ENCODE results near the gene BAHD1. TPM values are rescaled to one million over a fixed set of nuclear protein-coding genes. Genes with fewer than 3 reads are reported as not detected.

BAHD1 gene
- total RNA-seq, 4 donors from 2014 or later: 12.8 to 18.5 (median 16.2) TPM

DNA sequence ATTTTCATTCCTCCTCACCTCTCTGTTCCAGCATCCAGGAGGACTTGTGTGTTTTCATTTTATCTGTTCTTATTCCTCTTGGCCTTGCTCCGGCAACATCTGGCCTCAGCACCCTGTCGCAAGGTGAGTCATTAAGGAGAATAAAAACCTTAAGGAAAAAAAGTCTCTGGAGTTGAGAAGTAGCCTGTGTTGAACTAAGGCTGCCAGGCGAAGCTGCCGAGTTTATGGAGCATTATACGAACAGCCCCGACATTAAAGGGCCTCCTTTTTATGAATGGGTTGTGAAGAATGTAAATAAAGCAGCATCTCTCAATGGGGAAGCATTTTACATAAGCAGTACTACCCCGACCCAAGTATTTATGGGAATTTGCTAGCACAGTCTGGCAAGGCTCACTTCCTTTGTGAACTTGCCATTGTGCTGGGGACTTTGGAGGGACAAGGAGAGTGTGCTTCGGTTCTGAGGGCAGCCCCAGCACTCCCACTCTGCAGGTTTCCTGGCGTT is 4.7 kb downstream of the BAHD1 start:
- intact Hi-C loops (cut with DNase I; ENCODE audit: low total_unique reads): no loop called here
- 58 to 63% methylated on average over 9 of the region's 9 CpGs for WGBS, 2 donors
- no peak for TF ChIP-seq POLR2A (IDR thresholded peaks at IDR 0.05)
- TF ChIP-seq, protein P1, sequence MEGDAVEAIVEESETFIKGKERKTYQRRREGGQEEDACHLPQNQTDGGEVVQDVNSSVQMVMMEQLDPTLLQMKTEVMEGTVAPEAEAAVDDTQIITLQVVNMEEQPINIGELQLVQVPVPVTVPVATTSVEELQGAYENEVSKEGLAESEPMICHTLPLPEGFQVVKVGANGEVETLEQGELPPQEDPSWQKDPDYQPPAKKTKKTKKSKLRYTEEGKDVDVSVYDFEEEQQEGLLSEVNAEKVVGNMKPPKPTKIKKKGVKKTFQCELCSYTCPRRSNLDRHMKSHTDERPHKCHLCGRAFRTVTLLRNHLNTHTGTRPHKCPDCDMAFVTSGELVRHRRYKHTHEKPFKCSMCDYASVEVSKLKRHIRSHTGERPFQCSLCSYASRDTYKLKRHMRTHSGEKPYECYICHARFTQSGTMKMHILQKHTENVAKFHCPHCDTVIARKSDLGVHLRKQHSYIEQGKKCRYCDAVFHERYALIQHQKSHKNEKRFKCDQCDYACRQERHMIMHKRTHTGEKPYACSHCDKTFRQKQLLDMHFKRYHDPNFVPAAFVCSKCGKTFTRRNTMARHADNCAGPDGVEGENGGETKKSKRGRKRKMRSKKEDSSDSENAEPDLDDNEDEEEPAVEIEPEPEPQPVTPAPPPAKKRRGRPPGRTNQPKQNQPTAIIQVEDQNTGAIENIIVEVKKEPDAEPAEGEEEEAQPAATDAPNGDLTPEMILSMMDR (IDR thresholded peaks at IDR 0.05): no peak
- no peak overlapping the region for H3K4me3 ChIP-seq (ENCODE audit: low read depth, poor library complexity, severe bottlenecking)
- no peak for DNase-seq (ENCODE audit: low spot score in 2 of 2)

DNA sequence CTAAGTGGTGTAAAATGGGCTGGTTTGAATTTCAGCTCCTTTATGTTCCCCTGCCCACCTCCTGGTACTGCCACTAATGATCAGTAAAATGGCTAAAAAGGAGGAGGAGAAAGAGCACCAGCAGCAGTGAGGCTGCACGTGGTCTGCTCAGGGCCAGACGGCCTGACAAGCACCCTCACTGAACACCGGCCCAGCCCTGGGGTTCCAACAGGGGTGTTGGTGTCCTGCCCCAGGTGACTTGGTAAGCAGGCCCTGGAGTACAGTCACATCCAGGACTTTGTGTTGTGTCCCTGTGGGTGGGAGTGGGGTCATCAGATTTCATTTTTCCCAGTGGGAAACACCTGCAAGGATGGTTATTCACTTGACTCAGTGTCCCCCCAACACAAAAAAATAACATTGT is 5.4 kb downstream of the BAHD1 start:
- no peak overlapping the region for H3K4me3 ChIP-seq (ENCODE audit: low read depth, poor library complexity, severe bottlenecking)
- DNase-seq (ENCODE audit: low spot score in 2 of 2): no peak
- intact Hi-C loops (cut with DNase I; ENCODE audit: low total_unique reads): no loop called here
- 69 to 85% methylated on average over 3 of the region's 3 CpGs for WGBS, 2 donors
- TF ChIP-seq, protein P1 (IDR thresholded peaks at IDR 0.05): no peak
- TF ChIP-seq POLR2A (IDR thresholded peaks at IDR 0.05): no peak

DNA sequence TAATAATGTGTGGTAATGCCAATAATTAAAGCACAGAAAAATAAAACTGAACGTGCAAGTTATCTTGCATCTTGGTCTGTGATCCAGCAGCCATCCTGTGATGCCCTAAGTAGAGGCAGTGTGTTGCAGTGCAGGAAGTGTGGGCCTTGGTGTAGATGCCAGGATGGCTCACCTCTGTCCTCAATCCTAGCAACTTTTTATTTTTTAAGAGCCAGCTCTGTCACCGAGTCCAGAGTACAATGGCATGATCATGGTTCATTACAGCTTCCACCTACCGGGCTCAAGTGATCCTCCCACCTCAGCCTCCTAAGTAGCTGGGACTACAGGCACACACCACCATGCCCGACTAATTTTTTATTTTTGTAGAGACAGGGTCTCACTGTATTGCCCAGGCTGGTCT is 7.6 kb downstream of the BAHD1 start:
- TF ChIP-seq POLR2A (IDR thresholded peaks at IDR 0.05): no peak
- TF ChIP-seq, protein P1 (IDR thresholded peaks at IDR 0.05): no peak
- no peak overlapping the region for H3K4me3 ChIP-seq (ENCODE audit: low read depth, poor library complexity, severe bottlenecking)
- DNase-seq (ENCODE audit: low spot score in 2 of 2): no peak
- intact Hi-C loops (cut with DNase I; ENCODE audit: low total_unique reads): no loop called here
- 94 to 95% methylated on average over 4 of the region's 4 CpGs for WGBS, 2 donors

DNA sequence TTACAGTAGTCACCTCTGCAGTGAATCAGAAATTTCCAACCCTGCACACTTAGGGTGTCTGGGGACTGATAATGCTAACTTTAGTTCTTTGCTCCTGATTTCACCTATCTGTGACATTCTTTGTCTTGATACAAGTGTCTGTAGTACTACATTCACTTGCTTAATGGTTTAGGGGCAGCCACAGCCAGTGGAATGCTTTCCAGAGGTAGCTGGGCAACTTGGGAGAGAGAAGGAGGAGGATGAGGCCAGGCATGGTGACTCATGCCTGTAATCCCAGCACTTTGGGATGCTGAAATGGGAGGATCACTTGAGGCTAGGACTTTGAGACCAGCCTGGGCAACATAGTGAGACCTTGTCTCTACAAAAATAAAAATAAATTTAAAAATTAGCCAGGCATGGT is 8.5 kb downstream of the BAHD1 start:
- H3K4me3 ChIP-seq (ENCODE audit: low read depth, poor library complexity, severe bottlenecking): no peak overlapping the region
- TF ChIP-seq, protein P1 (IDR thresholded peaks at IDR 0.05): no peak
- no peak for TF ChIP-seq POLR2A (IDR thresholded peaks at IDR 0.05)
- intact Hi-C loops (cut with DNase I; ENCODE audit: low total_unique reads): no loop called here
- no peak for DNase-seq (ENCODE audit: low spot score in 2 of 2)

DNA sequence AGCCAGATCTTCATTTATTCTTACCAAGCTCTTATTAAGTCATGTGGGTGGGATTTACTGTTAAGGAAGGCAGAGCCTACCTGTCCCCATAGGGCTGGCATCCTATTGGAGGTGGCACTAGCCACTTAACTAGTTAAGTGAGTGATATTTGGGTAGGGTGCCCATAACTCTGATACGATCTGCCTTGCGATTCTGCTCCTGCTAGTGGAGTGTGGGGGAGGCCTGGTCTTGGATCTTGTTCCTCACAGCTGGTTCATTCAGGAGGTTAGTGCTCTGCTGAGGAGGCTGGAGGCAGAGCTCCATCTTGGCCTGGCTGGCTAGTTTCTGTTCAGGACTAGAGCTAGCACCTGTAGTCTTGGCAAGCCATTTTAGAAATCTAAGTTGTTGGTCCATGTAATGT is 9.3 kb downstream of the BAHD1 start:
- TF ChIP-seq, protein P1 (IDR thresholded peaks at IDR 0.05): no peak
- no peak for TF ChIP-seq POLR2A (IDR thresholded peaks at IDR 0.05)
- DNase-seq (ENCODE audit: low spot score in 2 of 2): no peak
- intact Hi-C loops (cut with DNase I; ENCODE audit: low total_unique reads): no loop called here
- H3K4me3 ChIP-seq (ENCODE audit: low read depth, poor library complexity, severe bottlenecking): no peak overlapping the region
- 63 to 81% methylated on average over 2 of the region's 2 CpGs for WGBS, 2 donors

DNA sequence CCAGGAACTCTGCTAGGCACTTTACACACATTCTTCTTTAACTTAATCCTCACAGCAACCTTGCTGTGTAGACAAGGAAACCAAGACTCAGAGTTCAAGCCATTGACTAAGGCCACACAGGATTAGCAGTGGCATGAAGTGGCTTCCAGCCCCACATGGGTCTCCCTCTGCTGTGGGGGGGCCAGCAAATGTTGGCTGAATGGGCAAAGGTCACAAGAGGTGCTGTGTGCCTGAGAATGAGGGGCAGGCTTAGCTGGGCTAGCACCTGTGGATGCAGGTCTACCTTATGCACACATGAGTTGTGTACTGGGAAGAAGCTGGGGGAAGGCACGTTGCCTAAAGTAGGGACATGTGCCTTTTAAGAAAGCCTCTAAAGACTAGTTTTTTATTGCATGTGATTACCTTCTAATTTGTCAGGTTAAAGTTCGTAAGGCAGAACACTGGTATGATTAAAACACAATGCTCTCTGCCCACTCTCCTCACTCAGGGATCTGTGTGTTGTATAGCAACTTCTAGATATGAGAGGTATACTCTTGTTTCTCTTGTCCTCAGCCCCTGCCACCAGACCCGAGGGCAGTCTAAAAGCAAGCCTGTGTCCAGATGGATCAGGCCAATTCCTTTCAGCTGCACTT is 10.9 kb downstream of the BAHD1 start:
- 88 to 90% methylated on average over 3 of the region's 3 CpGs for WGBS, 2 donors
- TF ChIP-seq POLR2A (IDR thresholded peaks at IDR 0.05): no peak
- TF ChIP-seq, protein P1 (IDR thresholded peaks at IDR 0.05): no peak

More for the DNA sequence above, 10.9 kb downstream of the BAHD1 start:
- no peak for DNase-seq (ENCODE audit: low spot score in 2 of 2)
- intact Hi-C loops (cut with DNase I; ENCODE audit: low total_unique reads): no loop called here
- no peak overlapping the region for H3K4me3 ChIP-seq (ENCODE audit: low read depth, poor library complexity, severe bottlenecking)
